ENCODE data around the gene KIAA1671. TPM values are rescaled to one million over a fixed set of nuclear protein-coding genes. Genes with fewer than 3 reads are reported as not detected.

Gene KIAA1671
- polyA plus RNA-seq, 3 donors: not detected

DNA sequence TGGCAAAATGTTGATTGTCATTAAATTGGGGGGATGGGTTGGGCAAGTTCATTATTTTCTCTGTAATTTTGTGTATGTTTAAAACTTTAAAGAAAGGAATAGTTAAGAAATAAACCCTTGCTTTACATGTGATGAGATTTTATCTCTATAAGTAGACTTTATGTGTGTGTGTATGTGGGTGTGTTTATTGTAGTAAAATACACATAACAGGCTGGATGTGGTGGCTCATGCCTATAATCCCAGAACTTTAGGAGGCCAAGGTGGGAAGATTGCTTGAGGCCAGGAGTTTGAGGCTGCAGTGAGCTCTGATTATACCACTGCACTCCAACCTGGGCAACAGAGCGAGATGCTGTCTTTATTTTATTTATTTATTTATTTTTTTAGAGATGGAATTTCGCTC, 83.2 kb downstream of the KIAA1671 start:
- no peaks in the 10 kb centered on the region for H3K27me3 ChIP-seq (ENCODE audit: control insufficient read depth in 2 of 2, insufficient read depth in 2 of 2, low read length in 2 of 2)
- H3K9me3 ChIP-seq (replicated peaks in 1 of 2; ENCODE audit: control insufficient read depth in 1 of 2, insufficient read depth in 1 of 2, low read length in 2 of 2): no peaks in the 10 kb centered on the region
- no peaks in the 10 kb centered on the region for H4K20me1 ChIP-seq (ENCODE audit: insufficient read depth, low read length)
- no peak for DNase-seq
- H3K4me3 ChIP-seq (replicated peaks in 1 of 3; ENCODE audit: low read depth in 2 of 3, low read length in 3 of 3): no peak overlapping the region
- no peak overlapping the region for H3K9ac ChIP-seq (ENCODE audit: insufficient read depth, low read length, poor library complexity, severe bottlenecking)
- TF ChIP-seq, protein P1, sequence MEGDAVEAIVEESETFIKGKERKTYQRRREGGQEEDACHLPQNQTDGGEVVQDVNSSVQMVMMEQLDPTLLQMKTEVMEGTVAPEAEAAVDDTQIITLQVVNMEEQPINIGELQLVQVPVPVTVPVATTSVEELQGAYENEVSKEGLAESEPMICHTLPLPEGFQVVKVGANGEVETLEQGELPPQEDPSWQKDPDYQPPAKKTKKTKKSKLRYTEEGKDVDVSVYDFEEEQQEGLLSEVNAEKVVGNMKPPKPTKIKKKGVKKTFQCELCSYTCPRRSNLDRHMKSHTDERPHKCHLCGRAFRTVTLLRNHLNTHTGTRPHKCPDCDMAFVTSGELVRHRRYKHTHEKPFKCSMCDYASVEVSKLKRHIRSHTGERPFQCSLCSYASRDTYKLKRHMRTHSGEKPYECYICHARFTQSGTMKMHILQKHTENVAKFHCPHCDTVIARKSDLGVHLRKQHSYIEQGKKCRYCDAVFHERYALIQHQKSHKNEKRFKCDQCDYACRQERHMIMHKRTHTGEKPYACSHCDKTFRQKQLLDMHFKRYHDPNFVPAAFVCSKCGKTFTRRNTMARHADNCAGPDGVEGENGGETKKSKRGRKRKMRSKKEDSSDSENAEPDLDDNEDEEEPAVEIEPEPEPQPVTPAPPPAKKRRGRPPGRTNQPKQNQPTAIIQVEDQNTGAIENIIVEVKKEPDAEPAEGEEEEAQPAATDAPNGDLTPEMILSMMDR (IDR thresholded peaks at IDR 0.05): no peak
- no peaks in the 10 kb centered on the region for H3K79me2 ChIP-seq (ENCODE audit: insufficient read depth, low read length)
- Mint-ChIP-seq H3K36me3 (no peaks in the 10 kb centered on the region), H3K27me3 (ENCODE audit: low read depth in 3 of 3) (peaks cover 2 to 3% (median 2%) of the 10 kb centered on the region in 3 donors), H3K9me3 (no peaks in the 10 kb centered on the region), H3K4me3 (no peak overlapping the region), H3K4me1 (no peaks in the 10 kb centered on the region), H3K27ac (no peak overlapping the region)
- no peaks in the 10 kb centered on the region for H3K4me1 ChIP-seq (ENCODE audit: control insufficient read depth in 1 of 2, insufficient read depth in 2 of 2, low read length in 2 of 2)
- no CpG with 5 or more reads among the region's 2 CpGs for WGBS (ENCODE audit: insufficient coverage)
- no peak overlapping the region for H2AFZ ChIP-seq (ENCODE audit: insufficient read depth, low read depth, low read length, poor library complexity, severe bottlenecking)
- H3K4me2 ChIP-seq (replicated peaks; ENCODE audit: extremely low read depth, low read length, poor library complexity, severe bottlenecking): no peak overlapping the region
- H3K27ac ChIP-seq (ENCODE audit: low read depth in 1 of 2, low read length in 2 of 2): no peak overlapping the region
- intact Hi-C loops (cut with micrococcal nuclease): no loop called here
- H3K36me3 ChIP-seq (replicated peaks in 1 of 2; ENCODE audit: control insufficient read depth in 1 of 2, insufficient read depth in 2 of 2, low read length in 2 of 2): no peaks in the 10 kb centered on the region

DNA sequence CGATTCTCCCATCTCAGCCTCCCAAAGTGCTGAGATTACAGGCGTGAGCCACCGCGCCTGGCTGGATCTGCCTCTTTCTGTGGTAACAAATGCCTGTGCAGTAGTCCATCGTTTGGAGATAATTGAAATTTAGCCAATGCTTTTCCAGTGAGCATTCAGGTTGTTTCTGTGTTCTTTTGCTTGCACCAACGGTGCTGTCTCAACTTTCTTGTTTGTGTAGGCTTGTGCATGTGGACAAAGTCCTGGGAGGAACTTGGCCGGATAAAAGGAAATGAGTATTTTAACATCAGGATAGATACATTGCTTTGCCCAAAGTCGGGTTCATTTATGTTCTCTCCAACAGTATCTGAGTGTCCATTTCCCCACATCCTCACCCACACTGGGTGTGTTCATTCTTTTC, 85.7 kb downstream of the KIAA1671 start:
- no peak overlapping the region for H3K4me3 Mint-ChIP-seq
- H3K4me3 ChIP-seq (replicated peaks in 1 of 3; ENCODE audit: low read depth in 2 of 3, low read length in 3 of 3): no peak overlapping the region
- DNase-seq: no peak
- TF ChIP-seq, protein P1 (IDR thresholded peaks at IDR 0.05): no peak
- no peaks in the 10 kb centered on the region for H3K4me1 ChIP-seq (ENCODE audit: control insufficient read depth in 1 of 2, insufficient read depth in 2 of 2, low read length in 2 of 2)
- H2AFZ ChIP-seq (ENCODE audit: insufficient read depth, low read depth, low read length, poor library complexity, severe bottlenecking): no peak overlapping the region
- H3K9me3 ChIP-seq (replicated peaks in 1 of 2; ENCODE audit: control insufficient read depth in 1 of 2, insufficient read depth in 1 of 2, low read length in 2 of 2): no peaks in the 10 kb centered on the region
- intact Hi-C loops (cut with micrococcal nuclease): no loop called here
- H3K9ac ChIP-seq (ENCODE audit: insufficient read depth, low read length, poor library complexity, severe bottlenecking): no peak overlapping the region
- no peaks in the 10 kb centered on the region for H4K20me1 ChIP-seq (ENCODE audit: insufficient read depth, low read length)
- H3K27me3 Mint-ChIP-seq (ENCODE audit: low read depth in 3 of 3): peaks cover 1 to 2% (median 2%) of the 10 kb centered on the region in 3 donors
- H3K9me3 Mint-ChIP-seq: no peaks in the 10 kb centered on the region
- H3K27ac Mint-ChIP-seq: no peak overlapping the region
- WGBS (ENCODE audit: insufficient coverage): 97% methylated on average over 4 of the region's 8 CpGs
- no peaks in the 10 kb centered on the region for H3K27me3 ChIP-seq (ENCODE audit: control insufficient read depth in 2 of 2, insufficient read depth in 2 of 2, low read length in 2 of 2)
- no peaks in the 10 kb centered on the region for H3K36me3 ChIP-seq (replicated peaks in 1 of 2; ENCODE audit: control insufficient read depth in 1 of 2, insufficient read depth in 2 of 2, low read length in 2 of 2)
- no peaks in the 10 kb centered on the region for H3K79me2 ChIP-seq (ENCODE audit: insufficient read depth, low read length)
- H3K4me1 Mint-ChIP-seq: no peaks in the 10 kb centered on the region
- H3K36me3 Mint-ChIP-seq: no peaks in the 10 kb centered on the region
- no peak overlapping the region for H3K27ac ChIP-seq (ENCODE audit: low read depth in 1 of 2, low read length in 2 of 2)
- H3K4me2 ChIP-seq (replicated peaks; ENCODE audit: extremely low read depth, low read length, poor library complexity, severe bottlenecking): no peak overlapping the region

All from CD14-positive monocyte (primary cell).